WTC11 (cell line): ENCODE data around the gene FMNL2. TPM values are rescaled to one million over a fixed set of nuclear protein-coding genes. Genes with fewer than 3 reads are reported as not detected.

ENCODE experiments used
- ATAC-seq: fragments of 200-7000 bp; cut with Tn5 transposase; 2 replicates; pipeline ENCODE4 v1.10.0; 2021; ENCODE audit warnings: mild to moderate bottlenecking, moderate library complexity
- CTCF ChIA-PET: fragments of 300-600 bp; sonication (Branson Sonifier 250); formaldehyde crosslinking; loops from one replicate; lab custom pipeline; 2021; ENCODE audit warnings: antibody characterized with exemption; lab: Charles Lee
- POLR2A ChIA-PET: fragments of 350-600 bp; sonication (Branson Sonifier 250); formaldehyde crosslinking; loops from one replicate; lab custom pipeline; 2021; ENCODE audit warnings: antibody characterized with exemption; lab: Charles Lee
- DNase-seq: peaks from one replicate; pipeline ENCODE4 v3.0.0; 2021; ENCODE audit warnings: low spot score
- H3K27ac Mint-ChIP-seq: 2 replicates; pipeline ENCODE4 v1.8.0; 2021; ENCODE audit warnings: mixed read lengths
- H3K27me3 Mint-ChIP-seq: 2 replicates; pipeline ENCODE4 v1.8.0; 2021; ENCODE audit warnings: low read depth, mild to moderate bottlenecking, moderate library complexity, mixed read lengths
- H3K36me3 Mint-ChIP-seq: 2 replicates; pipeline ENCODE4 v1.8.0; 2021; ENCODE audit warnings: mixed read lengths
- H3K4me1 Mint-ChIP-seq: 2 replicates; pipeline ENCODE4 v1.8.0; 2022; ENCODE audit warnings: mixed read lengths
- H3K4me3 Mint-ChIP-seq: 2 replicates; pipeline ENCODE4 v1.8.0; 2021; ENCODE audit warnings: mild to moderate bottlenecking, moderate library complexity, mixed read lengths
- H3K9me3 Mint-ChIP-seq: 2 replicates; pipeline ENCODE4 v1.8.0; 2021; ENCODE audit warnings: mixed read lengths
- E2F5 ChIP-seq: sonication (generic); formaldehyde crosslinking; IDR thresholded peaks from 2 replicates; pipeline ENCODE4 v1.8.1; 2022; ENCODE audit warnings: mild to moderate bottlenecking, moderate library complexity, missing genetic modification reagents
- ETV6 ChIP-seq: sonication (generic); formaldehyde crosslinking; IDR thresholded peaks from 2 replicates; pipeline ENCODE4 v1.8.1; 2022; ENCODE audit warnings: mild to moderate bottlenecking, missing genetic modification reagents
- FOXK1 ChIP-seq: sonication (generic); formaldehyde crosslinking; IDR thresholded peaks from 2 replicates; pipeline ENCODE4 v1.8.0; 2022; ENCODE audit warnings: mild to moderate bottlenecking, moderate library complexity, missing genetic modification reagents
- FOXP1 ChIP-seq: sonication (generic); formaldehyde crosslinking; IDR thresholded peaks from 2 replicates; pipeline ENCODE4 v1.8.0; 2022; ENCODE audit warnings: missing genetic modification reagents, mild to moderate bottlenecking, moderate library complexity, borderline replicate concordance
- KAT7 ChIP-seq: sonication (generic); formaldehyde crosslinking; IDR thresholded peaks from 2 replicates; pipeline ENCODE4 v1.8.1; 2023; ENCODE audit warnings: missing genetic modification reagents, mild to moderate bottlenecking, borderline replicate concordance
- MYBL2 ChIP-seq: sonication (generic); formaldehyde crosslinking; IDR thresholded peaks from 2 replicates; pipeline ENCODE4 v1.8.1; 2023; ENCODE audit warnings: mild to moderate bottlenecking, moderate library complexity, missing genetic modification reagents
- NR1H2 ChIP-seq: sonication (generic); formaldehyde crosslinking; IDR thresholded peaks from 2 replicates; pipeline ENCODE4 v1.9.0; 2021; ENCODE audit warnings: mild to moderate bottlenecking, moderate library complexity, missing genetic modification reagents
- PRDM15 ChIP-seq: sonication (generic); formaldehyde crosslinking; IDR thresholded peaks from 2 replicates; pipeline ENCODE4 v1.8.0; 2022; ENCODE audit warnings: missing genetic modification reagents
- SMAD3 ChIP-seq: sonication (generic); formaldehyde crosslinking; IDR thresholded peaks from 2 replicates; pipeline ENCODE4 v1.8.0; 2022; ENCODE audit warnings: missing genetic modification reagents, mild to moderate bottlenecking, borderline replicate concordance
- SOX15 ChIP-seq: fragments of 250-450 bp; sonication (Bioruptor Pico); IDR thresholded peaks from 2 replicates; pipeline ENCODE4 v1.9.0; 2021; ENCODE audit warnings: mild to moderate bottlenecking
- TP53 ChIP-seq: sonication (generic); formaldehyde crosslinking; IDR thresholded peaks from 2 replicates; pipeline ENCODE4 v1.8.1; 2023; ENCODE audit warnings: mild to moderate bottlenecking, missing genetic modification reagents
- total RNA-seq: library from RNA; stranded (reverse); gene quantifications from 3 replicates; pipeline ENCODE4 v1.2.3, GENCODE V29; 2021

FMNL2 gene
- total RNA-seq, 1 experiment from 2014 or later, result 43.0 TPM

- POLR2A ChIA-PET, result interaction anchor here (1.0 to 2.4 kb wide), 2 partner anchors 93 to 381 kb away, joined by 4 to 7 read pairs; partner anchors contain the start of gene PRPF40A
- peak; percentile 38 for ATAC-seq
- H3K27ac Mint-ChIP-seq, result peak overlapping the region; percentile 84
Measured at GRCh38 chr2:152336119-152336853, 1.3 kb downstream of the FMNL2 start.

GRCh38 chr2:152336854-152337510 lies 2.0 kb downstream of the FMNL2 start:
- Mint-ChIP-seq H3K27me3 (peaks cover 6% of the 10 kb centered on the region), H3K36me3 (no peaks in the 10 kb centered on the region), H3K4me3 (peak overlapping the region; percentile 95), H3K9me3 (no peaks in the 10 kb centered on the region), H3K4me1 (peaks cover 54% of the 10 kb centered on the region), H3K27ac (no peak overlapping the region)
- ChIA-PET CTCF (interaction anchor here (0.6 to 2.4 kb wide), 4 partner anchors 23 to 298 kb away, joined by 3 to 9 read pairs (median 6); no protein-coding TSS in a partner anchor), POLR2A (interaction anchor here (1.0 to 2.4 kb wide), 2 partner anchors 92 to 380 kb away, joined by 4 to 7 read pairs; partner anchors contain the start of gene PRPF40A)
- ATAC-seq (peak; percentile 2; the same call in 1 of the 2 replicates), DNase-seq (peak; percentile 21)
- TF ChIP-seq PRDM15 (CRISPR knock-in tag) (peak; percentile 83), SOX15 (CRISPR knock-in tag) (no peak)

More at GRCh38 chr2:152336119-152336853, 1.3 kb downstream of the FMNL2 start:
- Mint-ChIP-seq H3K27me3 (peaks cover 6% of the 10 kb centered on the region), H3K9me3 (no peaks in the 10 kb centered on the region), H3K4me1 (peaks cover 50% of the 10 kb centered on the region), H3K36me3 (no peaks in the 10 kb centered on the region), H3K4me3 (peak overlapping the region; percentile 95)
- CTCF ChIA-PET, result interaction anchor here (0.6 to 2.4 kb wide), 5 partner anchors 23 to 299 kb away, joined by 3 to 9 read pairs (median 6); no protein-coding TSS in a partner anchor
- DNase-seq, result peak; percentile 52
- no peak for TF ChIP-seq SMAD3 (CRISPR knock-in tag)
- TF ChIP-seq TP53 (CRISPR knock-in tag), result no peak
- peak; percentile 66 for TF ChIP-seq PRDM15 (CRISPR knock-in tag)
- peak; percentile 51; the same call in 1 of the 2 replicates for TF ChIP-seq MYBL2
- TF ChIP-seq KAT7 (CRISPR knock-in tag), result no peak
- peak; percentile 26; the same call in 1 of the 2 replicates for TF ChIP-seq E2F5
- TF ChIP-seq FOXP1 (CRISPR knock-in tag), result 0 out of 2 replicates have a peak, but pooled peaks have one; percentile 16
- 0 out of 2 replicates have a peak, but pooled peaks have one; percentile 7 for TF ChIP-seq FOXK1 (CRISPR knock-in tag)
- TF ChIP-seq NR1H2 (CRISPR knock-in tag), result no peak
- TF ChIP-seq ETV6, result peak; percentile 28; the same call in 1 of the 2 replicates
